ENCODE results near the gene AGXT.

GRCh38 chr2:240892925-240893324 is 24.3 kb downstream of the AGXT start:
- TF ChIP-seq POLR2A (IDR thresholded peaks at IDR 0.05; ENCODE audit: low read length): no peak
- no peak for TF ChIP-seq GATA1 (IDR thresholded peaks at IDR 0.05; ENCODE audit: low read depth, low read length)
